Measurements from ENCODE around the gene NKAIN2.
A peak's percentile ranks its signal among the peaks of the same experiment; 100 is the strongest.

Gene NKAIN2

DNA sequence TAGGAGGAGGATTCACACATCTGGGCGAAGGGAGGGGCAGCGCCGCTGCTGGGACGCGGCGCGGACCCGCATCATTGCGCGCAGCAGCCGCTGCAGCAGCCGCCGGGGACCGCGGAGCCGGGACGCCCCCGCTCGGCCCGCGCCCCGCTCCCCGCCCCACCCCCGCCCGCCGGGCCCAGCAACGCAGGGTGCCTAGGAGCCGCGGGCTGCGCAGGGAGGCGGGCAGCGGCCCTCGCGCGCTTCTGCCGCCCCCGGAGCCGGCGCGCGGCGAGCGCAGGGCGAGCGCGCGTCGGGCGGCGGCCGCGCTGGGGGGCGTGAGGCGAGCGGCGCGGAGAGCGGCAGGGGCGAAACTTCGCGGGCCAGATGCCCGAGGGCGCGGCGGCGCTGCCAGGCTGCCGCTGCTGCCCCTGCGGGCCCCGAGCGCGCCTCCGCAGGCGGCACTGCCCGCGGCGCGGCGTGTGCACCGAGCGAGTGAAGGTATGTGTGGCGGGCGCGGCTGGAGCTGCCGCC, at the start of gene NKAIN2:
NKAIN2 (plus strand) TSS at position 362 of the 510 bp plus-strand sequence.
- DNase-seq: no peak

GRCh38 chr6:123759472-123759871, 44.2 kb upstream of the NKAIN2 start:
- DNase-seq: no peak

DNA sequence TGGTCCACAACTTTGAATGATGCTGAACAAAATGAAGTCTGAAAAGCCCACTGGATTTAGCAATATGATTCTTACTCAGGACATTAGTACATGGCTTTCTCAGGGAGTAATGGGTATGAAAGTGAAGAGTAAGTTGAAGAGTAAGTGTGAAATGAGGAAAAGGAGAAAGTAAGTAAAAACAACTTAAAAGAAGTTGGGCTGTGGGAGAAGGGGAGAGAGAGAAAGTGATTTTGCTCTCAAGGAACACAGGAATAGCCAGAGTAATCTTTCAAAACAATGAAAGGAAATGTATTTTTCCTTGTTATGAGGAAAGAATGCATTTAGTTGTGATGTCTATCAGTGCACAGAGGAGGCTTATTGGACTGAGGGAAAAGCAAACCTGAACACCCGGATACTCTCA, 39.8 kb upstream of the NKAIN2 start:
- no peak for DNase-seq

- DNase-seq: no peak
Measured at GRCh38 chr6:123764722-123765121, 38.9 kb upstream of the NKAIN2 start.

DNA sequence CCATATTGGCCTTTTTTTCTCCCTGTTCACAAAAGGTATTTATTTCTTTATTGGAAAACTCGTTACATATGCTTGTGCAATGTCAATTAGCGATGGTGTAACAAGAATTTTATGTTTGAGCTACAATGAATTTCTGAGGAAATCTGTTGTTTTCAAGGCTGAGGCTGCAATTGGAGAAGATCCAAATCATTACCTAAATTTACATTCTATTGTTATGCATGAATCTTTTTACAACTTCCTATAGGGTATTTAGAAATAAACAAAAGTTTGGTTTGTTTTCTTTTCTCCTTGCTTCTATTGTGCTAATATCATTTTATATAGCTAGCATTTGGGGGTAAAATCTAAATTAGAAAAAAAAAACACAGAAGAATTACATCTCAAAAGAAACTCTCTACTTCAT, 34.7 kb upstream of the NKAIN2 start:
- DNase-seq: no peak

- DNase-seq: no peak
Measured at GRCh38 chr6:123769431-123769830, 34.2 kb upstream of the NKAIN2 start.

GRCh38 chr6:123770247-123770949, 33.3 kb upstream of the NKAIN2 start:
- DNase-seq: no peak

DNA sequence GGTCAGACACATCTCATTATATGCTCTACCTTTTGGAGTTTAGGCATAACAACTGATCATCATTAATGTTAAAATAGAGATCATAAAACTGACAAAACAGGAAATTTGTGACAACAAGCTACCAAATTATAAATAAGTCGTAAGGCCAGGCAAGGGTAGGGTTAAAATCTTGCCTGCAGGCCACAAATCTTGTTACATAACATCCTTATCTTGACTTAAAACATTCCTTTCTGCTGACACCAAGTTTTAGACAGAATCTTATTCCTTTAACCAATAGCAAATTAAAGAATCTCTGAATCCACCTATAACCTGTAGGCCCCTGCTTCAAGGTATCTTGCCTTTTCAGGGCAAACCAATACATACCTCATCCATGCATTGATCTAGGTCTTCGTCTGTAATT, 32.5 kb upstream of the NKAIN2 start:
- DNase-seq: no peak

- no peak for DNase-seq
Measured at GRCh38 chr6:123777563-123777962, 26.1 kb upstream of the NKAIN2 start.

GRCh38 chr6:123780021-123780420, 23.6 kb upstream of the NKAIN2 start:
- no peak for DNase-seq

- no peak for DNase-seq
Measured at GRCh38 chr6:123784330-123784729, 19.3 kb upstream of the NKAIN2 start.

DNA sequence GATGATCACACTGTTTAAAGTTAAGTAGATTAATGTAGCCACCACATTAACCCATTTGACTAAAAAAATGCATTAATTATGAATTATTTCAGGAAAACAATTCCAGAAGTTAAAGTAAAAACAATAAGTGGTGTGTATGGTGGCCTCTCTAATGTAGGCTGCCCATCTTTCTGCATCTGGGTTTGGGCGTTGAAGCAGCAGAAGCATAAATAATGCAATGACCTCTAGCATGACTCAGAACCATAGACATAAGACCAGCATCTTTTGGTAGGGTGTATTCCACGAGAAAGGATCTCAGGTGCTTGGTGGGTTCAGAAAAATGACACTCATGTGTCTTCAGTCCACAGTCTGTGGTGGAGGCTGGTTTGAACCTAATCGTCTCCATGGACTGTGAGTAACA, 18.6 kb upstream of the NKAIN2 start:
- DNase-seq: no peak

DNA sequence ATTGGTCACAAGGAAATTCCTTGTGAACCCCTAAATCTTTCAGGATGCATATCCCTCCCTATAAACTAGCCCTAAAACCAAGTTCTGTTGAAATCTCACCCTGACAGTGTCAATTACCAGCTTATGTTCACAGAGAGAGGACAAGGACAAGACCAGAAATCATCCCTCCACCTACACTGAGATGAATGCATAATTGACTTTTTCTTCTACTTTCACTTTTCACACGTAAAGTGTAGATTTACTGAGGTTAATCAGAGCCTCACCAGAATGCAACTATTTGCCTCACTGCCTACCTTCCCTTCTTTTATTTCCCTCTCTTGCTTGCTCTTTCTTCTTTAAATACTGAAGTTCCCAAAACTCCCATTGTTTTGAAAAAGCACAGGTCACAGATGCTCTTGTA, 15.3 kb upstream of the NKAIN2 start:
- no peak for DNase-seq

- no peak for DNase-seq
Measured at GRCh38 chr6:123794190-123794589, 9.5 kb upstream of the NKAIN2 start.

DNA sequence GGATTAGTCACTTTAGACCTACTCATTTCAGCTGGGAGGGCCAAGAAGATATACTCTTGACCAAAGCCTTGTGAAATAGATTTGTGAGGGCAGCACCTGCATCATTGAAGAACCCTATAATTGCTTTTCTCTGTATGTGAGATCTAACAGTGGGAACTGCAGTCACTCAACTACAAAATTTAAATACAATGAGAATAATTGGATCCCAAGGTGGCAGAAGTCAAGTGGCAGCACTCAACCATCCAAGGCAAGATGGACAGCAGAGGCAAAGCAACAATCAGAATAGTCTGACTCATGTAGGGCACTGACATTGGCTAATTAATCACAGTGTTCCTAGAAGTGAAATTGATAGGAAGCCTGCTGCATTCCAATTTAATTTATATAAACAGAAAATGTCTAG, 8.9 kb upstream of the NKAIN2 start:
- no peak for DNase-seq

GRCh38 chr6:123801067-123801466, 2.6 kb upstream of the NKAIN2 start:
- no peak for DNase-seq

GRCh38 chr6:123802351-123802696, 1.3 kb upstream of the NKAIN2 start:
- DNase-seq: no peak

DNA sequence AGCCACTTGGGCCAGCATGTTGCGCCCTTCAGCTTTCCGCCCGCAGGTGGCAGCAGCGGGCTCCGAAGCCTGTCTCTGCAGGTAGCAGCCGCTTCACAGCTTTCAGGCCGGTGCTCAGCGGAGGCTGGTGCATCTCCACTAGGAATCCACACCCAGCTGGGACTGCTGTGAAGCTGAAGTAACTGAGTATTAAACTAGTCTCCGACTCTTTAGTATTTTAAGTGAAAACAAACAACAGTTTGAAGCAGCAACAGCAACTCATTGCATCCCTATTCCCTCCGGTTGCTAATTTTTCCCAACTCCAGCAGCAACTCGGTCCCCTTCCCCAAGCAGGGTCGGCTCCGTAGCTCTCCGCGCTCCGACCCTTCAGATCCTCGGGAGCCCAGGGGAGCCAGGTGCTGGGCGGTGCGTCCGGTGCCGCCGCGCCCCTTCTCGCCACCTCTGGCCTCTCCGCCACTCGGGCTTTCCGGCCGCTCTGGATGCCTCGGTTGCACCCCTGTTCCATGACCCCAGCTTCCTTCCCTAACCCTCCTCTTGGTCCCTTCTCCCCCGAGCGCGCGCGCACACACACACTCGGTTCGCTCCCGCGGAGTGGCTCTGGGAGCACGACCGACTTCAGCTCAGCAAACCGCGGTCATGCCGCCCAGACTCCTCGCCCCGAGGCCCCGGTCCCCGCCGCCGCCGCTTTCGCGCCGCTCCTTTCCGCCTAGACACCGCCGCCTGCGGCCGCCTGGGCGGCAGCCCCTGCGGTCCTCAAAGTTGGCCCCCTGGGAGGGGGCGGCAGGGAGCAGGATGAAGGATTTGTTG, 765 bp upstream of the NKAIN2 start:
- peak; percentile 62 for DNase-seq

DNA sequence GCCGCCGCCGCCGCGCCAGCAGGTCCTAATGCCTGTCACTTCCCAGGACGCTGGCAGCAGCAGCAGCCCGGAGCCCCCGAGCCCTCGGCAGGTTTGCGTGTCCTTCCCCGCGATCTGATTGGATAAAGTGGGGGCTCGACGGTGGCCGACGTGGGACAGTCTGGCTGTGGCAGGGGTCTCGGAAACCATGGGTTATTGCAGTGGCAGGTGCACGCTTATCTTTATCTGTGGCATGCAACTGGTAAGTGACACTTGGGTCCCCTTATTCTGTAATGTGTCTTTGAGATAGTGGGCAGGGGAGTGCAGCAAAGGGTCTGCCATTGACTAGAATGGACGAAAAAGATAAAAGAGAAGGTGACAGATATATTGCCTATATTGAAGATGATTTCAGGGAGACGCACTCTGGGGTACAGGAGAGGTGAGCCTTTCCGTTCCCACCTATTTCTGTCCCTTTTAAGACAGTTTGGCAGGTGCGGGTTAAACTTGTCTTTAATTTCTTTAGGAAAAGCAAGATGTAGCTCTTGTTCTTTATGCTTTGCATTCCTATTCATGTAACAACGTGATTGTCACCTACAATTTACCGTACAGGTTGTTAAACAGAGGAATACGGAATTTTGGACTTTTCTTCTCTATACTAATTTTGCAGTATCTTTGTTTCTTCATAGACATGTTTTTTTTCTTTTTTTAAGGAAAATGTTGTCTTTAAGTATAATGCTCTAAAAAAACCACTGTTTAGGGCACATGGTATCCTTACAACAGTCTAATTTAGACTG, 535 bp downstream of the NKAIN2 start:
- no peak for DNase-seq

GRCh38 chr6:123804787-123805540, 1.3 kb downstream of the NKAIN2 start:
- DNase-seq: no peak

GRCh38 chr6:123805921-123806320, 2.3 kb downstream of the NKAIN2 start:
- DNase-seq: no peak

DNA sequence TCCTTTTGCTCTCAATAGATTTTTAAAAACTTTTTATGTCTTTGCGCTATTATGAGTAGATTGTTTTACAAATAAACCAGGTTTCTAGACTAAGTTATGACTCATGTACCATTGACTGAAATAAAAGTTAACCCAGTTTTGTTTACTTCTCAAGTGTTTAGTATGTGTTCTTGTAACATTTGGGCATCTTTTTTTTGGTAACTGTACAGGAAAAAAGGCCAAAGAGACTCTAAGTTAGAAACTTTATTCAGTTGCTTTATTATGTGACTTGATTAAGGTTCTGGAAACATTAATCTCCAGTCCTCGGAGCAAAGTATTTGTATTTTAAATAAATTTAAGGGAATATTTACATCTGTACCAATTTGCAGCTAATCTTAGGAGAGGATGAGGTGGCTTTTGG, 2.9 kb downstream of the NKAIN2 start:
- DNase-seq: no peak

GRCh38 chr6:123808556-123808955, 4.9 kb downstream of the NKAIN2 start:
- DNase-seq: no peak

Data from stimulated activated CD4-positive, alpha-beta T cell treated with anti-CD3 and anti-CD28 coated beads, Interleukin-12 subunit alpha, Interleukin-12 subunit beta, amount 100 ng/mL, for 4 hours (primary cell).